ENCODE results near the gene MAD1L1. TPM values are rescaled to one million over a fixed set of nuclear protein-coding genes. Genes with fewer than 3 reads are reported as not detected.

The MAD1L1 gene
- total and polyA plus RNA-seq, 7 donors, result 11.7 to 17.5 (median 15.6) TPM

DNA sequence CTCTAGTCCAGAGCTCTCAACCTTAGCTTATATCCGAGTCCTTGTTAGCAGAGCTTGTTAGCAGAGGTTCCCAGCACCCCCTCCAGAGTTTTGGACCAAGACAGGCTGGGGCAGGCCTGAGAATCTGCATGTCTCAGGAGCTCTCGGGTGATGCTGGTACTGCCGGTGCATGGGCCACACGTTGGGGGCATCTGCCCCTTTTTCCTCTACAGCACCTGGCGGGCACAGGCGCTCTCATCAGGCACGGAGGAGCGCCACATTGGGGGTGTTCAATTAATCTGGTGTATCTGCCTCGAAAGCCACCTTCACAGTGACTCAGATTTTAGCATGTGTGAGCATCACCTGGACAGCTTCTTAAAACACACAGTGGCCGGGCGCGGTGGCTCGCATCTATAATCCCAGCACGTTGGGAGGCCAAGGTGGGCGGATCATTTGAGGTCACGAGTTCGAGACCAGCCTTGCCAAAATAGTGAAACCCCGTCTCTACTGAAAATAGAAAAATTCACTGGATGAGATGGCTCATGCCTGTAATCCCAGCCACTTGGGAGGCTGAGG, 445.0 kb downstream of the MAD1L1 start:
- Histone ChIP-seq H3K27me3 (ENCODE audit: insufficient read depth in 3 of 3, low read length in 2 of 3) (peaks cover 0 to 9% (median 0%) of the 10 kb centered on the region in 3 donors), H3K4me3 (no peak overlapping the region), H3K36me3 (ENCODE audit: insufficient read depth in 1 of 2, low read depth in 1 of 2) (no peaks in the 10 kb centered on the region), H3K9me3 (peaks cover 4% of the 10 kb centered on the region), H3K4me1 (no peaks in the 10 kb centered on the region), H3K27ac (no peak overlapping the region)
- TF ChIP-seq, protein P1, sequence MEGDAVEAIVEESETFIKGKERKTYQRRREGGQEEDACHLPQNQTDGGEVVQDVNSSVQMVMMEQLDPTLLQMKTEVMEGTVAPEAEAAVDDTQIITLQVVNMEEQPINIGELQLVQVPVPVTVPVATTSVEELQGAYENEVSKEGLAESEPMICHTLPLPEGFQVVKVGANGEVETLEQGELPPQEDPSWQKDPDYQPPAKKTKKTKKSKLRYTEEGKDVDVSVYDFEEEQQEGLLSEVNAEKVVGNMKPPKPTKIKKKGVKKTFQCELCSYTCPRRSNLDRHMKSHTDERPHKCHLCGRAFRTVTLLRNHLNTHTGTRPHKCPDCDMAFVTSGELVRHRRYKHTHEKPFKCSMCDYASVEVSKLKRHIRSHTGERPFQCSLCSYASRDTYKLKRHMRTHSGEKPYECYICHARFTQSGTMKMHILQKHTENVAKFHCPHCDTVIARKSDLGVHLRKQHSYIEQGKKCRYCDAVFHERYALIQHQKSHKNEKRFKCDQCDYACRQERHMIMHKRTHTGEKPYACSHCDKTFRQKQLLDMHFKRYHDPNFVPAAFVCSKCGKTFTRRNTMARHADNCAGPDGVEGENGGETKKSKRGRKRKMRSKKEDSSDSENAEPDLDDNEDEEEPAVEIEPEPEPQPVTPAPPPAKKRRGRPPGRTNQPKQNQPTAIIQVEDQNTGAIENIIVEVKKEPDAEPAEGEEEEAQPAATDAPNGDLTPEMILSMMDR (IDR thresholded peaks at IDR 0.05), result no peak
- WGBS, 3 donors, result 86 to 94% (median 87%) methylated on average over 18 of the region's 18 CpGs
- intact Hi-C loops (cut with DNase I), result no loop called here
- DNase-seq, result no peak
- no peak for ATAC-seq

DNA sequence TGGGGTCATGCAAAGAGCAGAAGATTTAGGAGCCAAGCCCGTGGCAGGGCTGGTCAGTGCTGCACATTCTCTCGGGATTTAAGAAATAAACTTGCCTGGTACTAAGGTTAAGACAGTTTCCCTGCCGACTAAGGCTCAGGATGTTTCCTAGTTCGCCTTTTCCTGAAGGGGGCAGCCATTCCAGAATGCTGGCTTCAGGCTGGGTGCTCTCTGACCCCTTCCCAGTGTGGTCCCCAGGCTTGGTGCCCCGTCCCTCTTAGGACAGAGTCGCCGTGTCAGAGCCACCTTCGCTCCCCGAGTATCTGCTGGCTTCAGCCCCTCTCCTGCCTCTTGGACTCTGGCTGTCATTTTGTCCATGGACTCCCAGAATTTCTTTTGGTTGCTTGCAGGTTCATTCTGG, 445.5 kb downstream of the MAD1L1 start:
- intact Hi-C loops (cut with DNase I), result no loop called here
- Histone ChIP-seq H3K36me3 (ENCODE audit: insufficient read depth in 1 of 2, low read depth in 1 of 2) (no peaks in the 10 kb centered on the region), H3K27ac (no peak overlapping the region), H3K9me3 (peaks cover 4% of the 10 kb centered on the region), H3K27me3 (ENCODE audit: insufficient read depth in 3 of 3, low read length in 2 of 3) (peaks cover 0 to 9% (median 0%) of the 10 kb centered on the region in 3 donors), H3K4me1 (no peaks in the 10 kb centered on the region), H3K4me3 (no peak overlapping the region)
- DNase-seq (no peak), ATAC-seq (no peak)
- TF ChIP-seq, protein P1 (IDR thresholded peaks at IDR 0.05), result no peak
- 70 to 74% (median 73%) methylated on average over 9 of the region's 9 CpGs for WGBS, 3 donors

DNA sequence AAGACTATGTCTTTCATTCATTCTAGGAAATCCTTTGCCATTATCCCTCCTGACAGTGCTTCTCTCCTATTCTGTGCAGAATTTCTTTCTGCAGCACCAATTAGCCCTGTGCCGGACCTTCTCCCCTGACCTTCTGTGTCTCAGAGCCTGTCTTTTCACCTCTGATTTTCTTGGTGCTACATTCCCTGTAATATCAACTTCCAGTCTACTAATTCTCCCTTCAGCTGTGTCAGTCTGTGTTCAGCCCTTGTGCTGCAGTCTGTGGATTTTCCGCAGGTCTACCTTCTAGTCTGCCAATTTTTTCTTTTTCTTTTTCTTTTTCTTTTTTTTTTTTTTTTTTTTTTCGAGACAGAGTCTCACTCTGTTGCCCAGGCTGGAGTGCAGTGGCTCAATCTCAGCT, 446.9 kb downstream of the MAD1L1 start:
- no peak overlapping the region for H3K27ac ChIP-seq
- 89 to 94% (median 94%) methylated on average over 3 of the region's 3 CpGs for WGBS, 3 donors
- no peaks in the 10 kb centered on the region for H3K4me1 ChIP-seq
- intact Hi-C loops (cut with DNase I), result no loop called here
- H3K9me3 ChIP-seq, result peaks cover 4% of the 10 kb centered on the region
- no peak overlapping the region for H3K4me3 ChIP-seq
- no peaks in the 10 kb centered on the region for H3K36me3 ChIP-seq (ENCODE audit: insufficient read depth in 1 of 2, low read depth in 1 of 2)
- TF ChIP-seq, protein P1 (IDR thresholded peaks at IDR 0.05), result no peak
- ATAC-seq (no peak), DNase-seq (no peak)
- H3K27me3 ChIP-seq (ENCODE audit: insufficient read depth in 3 of 3, low read length in 2 of 3), result peaks cover 0 to 9% (median 0%) of the 10 kb centered on the region in 3 donors

DNA sequence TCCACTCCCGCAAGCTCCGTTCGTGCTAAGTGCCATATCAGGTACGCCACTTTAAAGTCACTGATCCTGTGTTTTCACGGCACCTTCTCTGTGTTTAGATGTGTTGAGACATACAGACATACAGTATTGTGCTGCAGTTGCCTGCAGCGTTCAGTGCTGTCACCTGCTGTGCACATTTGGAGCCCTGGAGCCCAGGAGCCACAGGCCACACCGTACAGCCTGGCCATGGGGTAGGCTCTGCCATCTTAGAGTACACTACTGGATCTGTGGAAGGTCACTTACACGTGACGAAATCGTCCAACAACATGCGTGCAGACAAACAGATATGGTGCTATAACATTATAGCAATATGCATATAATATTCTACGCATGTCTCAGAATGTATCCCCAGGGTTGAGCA, 451.4 kb downstream of the MAD1L1 start:
- ATAC-seq (no peak), DNase-seq (no peak)
- no peak overlapping the region for H3K27ac ChIP-seq
- peaks cover 4% of the 10 kb centered on the region for H3K9me3 ChIP-seq
- H3K27me3 ChIP-seq (ENCODE audit: insufficient read depth in 3 of 3, low read length in 2 of 3), result peaks cover 0 to 17% (median 0%) of the 10 kb centered on the region in 3 donors
- TF ChIP-seq, protein P1 (IDR thresholded peaks at IDR 0.05), result no peak
- 90 to 91% (median 91%) methylated on average over 12 of the region's 12 CpGs for WGBS, 3 donors
- intact Hi-C loops (cut with DNase I), result no loop called here
- no peaks in the 10 kb centered on the region for H3K36me3 ChIP-seq (ENCODE audit: insufficient read depth in 1 of 2, low read depth in 1 of 2)
- H3K4me3 ChIP-seq, result no peak overlapping the region
- no peaks in the 10 kb centered on the region for H3K4me1 ChIP-seq

DNA sequence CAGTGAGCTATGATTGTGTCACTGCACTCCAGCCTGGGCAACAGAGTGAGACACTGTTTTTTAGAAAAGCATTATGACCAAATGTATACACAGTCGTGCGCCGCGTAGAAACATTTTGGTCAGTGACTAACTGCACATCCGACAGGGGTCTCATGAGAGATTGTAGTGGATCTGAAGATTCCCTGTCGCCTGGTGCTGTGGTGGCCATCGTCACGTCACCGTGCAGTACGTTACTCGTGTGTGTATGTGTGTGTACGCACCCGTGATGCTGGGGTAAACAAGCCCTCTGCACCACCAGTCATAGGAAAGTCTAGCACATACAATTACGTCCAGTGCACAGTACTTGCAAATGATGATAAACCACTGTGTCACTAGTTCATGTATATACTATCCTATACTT, 453.3 kb downstream of the MAD1L1 start:
- Histone ChIP-seq H3K4me3 (no peak overlapping the region), H3K9me3 (no peaks in the 10 kb centered on the region), H3K4me1 (no peaks in the 10 kb centered on the region), H3K36me3 (ENCODE audit: insufficient read depth in 1 of 2, low read depth in 1 of 2) (no peaks in the 10 kb centered on the region), H3K27me3 (ENCODE audit: insufficient read depth in 3 of 3, low read length in 2 of 3) (peaks cover 0 to 12% (median 0%) of the 10 kb centered on the region in 3 donors), H3K27ac (no peak overlapping the region)
- no peak for DNase-seq
- WGBS, 3 donors, result 87 to 89% (median 87%) methylated on average over 14 of the region's 14 CpGs
- no peak for ATAC-seq
- TF ChIP-seq, protein P1 (IDR thresholded peaks at IDR 0.05), result no peak
- intact Hi-C loops (cut with DNase I), result no loop called here
